Caco-2 (cell line): ENCODE measurements around the gene CNGA3. TPM values are rescaled to one million over a fixed set of nuclear protein-coding genes. Genes with fewer than 3 reads are reported as not detected.

ENCODE experiments used
- BruUV-seq: library from RNA; stranded (reverse); fragments of 400-500 nt; replicated peaks from 2 replicates; lab custom pipeline; 2021; lab: Mats Ljungman, UMichigan
- CTCF ChIA-PET: fragments of 300-600 bp; sonication (Branson Sonifier 250); formaldehyde crosslinking; loops from one replicate; lab custom pipeline; 2022; ENCODE audit warnings: antibody characterized with exemption; lab: Charles Lee
- POLR2A ChIA-PET: fragments of 300-600 bp; sonication (Branson Sonifier 250); formaldehyde crosslinking; loops from one replicate; lab custom pipeline; 2022; ENCODE audit warnings: antibody characterized with exemption; lab: Charles Lee
- DNase-seq, 2 experiments: peaks; one replicate each; pipeline versions ENCODE4 v3.0.0 to v3.0.0-alpha.2; 2020 to 2022
- H3K27me3 ChIP-seq: replicated peaks from 2 replicates; pipeline ENCODE4 v1.6.0; 2011; ENCODE audit warnings: low read length; ENCODE audit not compliant: control insufficient read depth, insufficient read depth
- H3K36me3 ChIP-seq: 2 replicates; pipeline ENCODE4 v1.5.1; 2011; ENCODE audit warnings: low read length; ENCODE audit not compliant: control insufficient read depth, insufficient read depth
- H3K4me1 ChIP-seq: fragments of 250-450 bp; sonication (Bioruptor Pico); 2 replicates; pipeline ENCODE4 v1.5.1; 2020; ENCODE audit warnings: mild to moderate bottlenecking
- H3K4me3 ChIP-seq: 2 replicates; pipeline ENCODE4 v1.5.1; 2011; ENCODE audit warnings: low read depth, mild to moderate bottlenecking, control low read depth, low read length
- H3K9me3 ChIP-seq: fragments of 250-450 bp; sonication (Bioruptor Pico); 2 replicates; pipeline ENCODE4 v1.5.1; 2020; ENCODE audit warnings: mild to moderate bottlenecking, moderate library complexity
- H3K27ac Mint-ChIP-seq: one replicate; pipeline ENCODE4 v1.8.0; 2022; ENCODE audit warnings: mixed read lengths; ENCODE audit not compliant: unreplicated experiment
- H3K27me3 Mint-ChIP-seq: one replicate; pipeline ENCODE4 v1.8.0; 2022; ENCODE audit warnings: mixed read lengths; ENCODE audit not compliant: insufficient read depth, unreplicated experiment
- H3K36me3 Mint-ChIP-seq: one replicate; pipeline ENCODE4 v1.8.0; 2022; ENCODE audit warnings: mild to moderate bottlenecking, mixed read lengths; ENCODE audit not compliant: insufficient read depth, unreplicated experiment
- H3K4me1 Mint-ChIP-seq: one replicate; pipeline ENCODE4 v1.8.0; 2022; ENCODE audit warnings: low read depth, mixed read lengths; ENCODE audit not compliant: unreplicated experiment
- H3K4me3 Mint-ChIP-seq: one replicate; pipeline ENCODE4 v1.8.0; 2022; ENCODE audit warnings: mild to moderate bottlenecking, moderate library complexity, mixed read lengths; ENCODE audit not compliant: unreplicated experiment
- H3K9me3 Mint-ChIP-seq: one replicate; pipeline ENCODE4 v1.8.0; 2022; ENCODE audit warnings: mixed read lengths; ENCODE audit not compliant: unreplicated experiment
- intact Hi-C: fragments of 100-400 bp; cut with micrococcal nuclease; formaldehyde crosslinking; loops from one replicate; pipeline ENCODE4 v1.10.0; 2022; ENCODE audit not compliant: unreplicated experiment
- total RNA-seq: library from RNA; stranded (reverse); gene quantifications from 2 replicates; pipeline ENCODE4 v1.2.3, GENCODE V29; 2022
- TF ChIP-seq, protein P1 (sequence below), 2 experiments: fragments of 200-600 bp in 1 of 2; IDR thresholded peaks; 1 replicate in 1 of 2; 2 replicates in 1 of 2; pipeline versions ENCODE4 v1.5.1 to v1.8.0; 2011 to 2022; ENCODE audit warnings: antibody characterized with exemption in 1 of 2, control low read depth in 1 of 2, inconsistent platforms in 1 of 2, low read depth in 1 of 2, low read length in 1 of 2, mild to moderate bottlenecking in 1 of 2, moderate library complexity in 1 of 2; ENCODE audit not compliant: insufficient read depth in 1 of 2, severe bottlenecking in 1 of 2, unreplicated experiment in 1 of 2

The CNGA3 gene
- total RNA-seq, 1 experiment from 2014 or later, result not detected

DNA sequence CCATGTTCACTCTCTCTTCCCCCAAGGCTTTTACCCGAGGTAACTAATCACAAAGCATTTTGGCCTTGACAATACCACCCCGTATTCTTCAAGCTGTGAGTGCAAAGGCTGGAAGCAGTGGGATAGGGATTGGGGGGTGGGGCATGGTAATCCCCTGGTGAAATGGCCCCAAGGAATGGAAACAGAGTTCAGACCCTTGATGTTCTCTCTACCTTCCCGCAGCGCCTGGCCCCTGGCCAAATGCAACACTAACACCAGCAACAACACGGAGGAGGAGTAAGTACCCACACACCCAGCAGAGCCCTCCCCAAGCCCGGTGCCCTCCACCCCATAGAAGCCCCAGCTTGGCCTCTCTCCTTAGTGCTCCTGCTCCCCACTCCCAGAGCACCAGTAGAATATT lies 36.9 kb downstream of the CNGA3 start:
- TF ChIP-seq, protein P1, sequence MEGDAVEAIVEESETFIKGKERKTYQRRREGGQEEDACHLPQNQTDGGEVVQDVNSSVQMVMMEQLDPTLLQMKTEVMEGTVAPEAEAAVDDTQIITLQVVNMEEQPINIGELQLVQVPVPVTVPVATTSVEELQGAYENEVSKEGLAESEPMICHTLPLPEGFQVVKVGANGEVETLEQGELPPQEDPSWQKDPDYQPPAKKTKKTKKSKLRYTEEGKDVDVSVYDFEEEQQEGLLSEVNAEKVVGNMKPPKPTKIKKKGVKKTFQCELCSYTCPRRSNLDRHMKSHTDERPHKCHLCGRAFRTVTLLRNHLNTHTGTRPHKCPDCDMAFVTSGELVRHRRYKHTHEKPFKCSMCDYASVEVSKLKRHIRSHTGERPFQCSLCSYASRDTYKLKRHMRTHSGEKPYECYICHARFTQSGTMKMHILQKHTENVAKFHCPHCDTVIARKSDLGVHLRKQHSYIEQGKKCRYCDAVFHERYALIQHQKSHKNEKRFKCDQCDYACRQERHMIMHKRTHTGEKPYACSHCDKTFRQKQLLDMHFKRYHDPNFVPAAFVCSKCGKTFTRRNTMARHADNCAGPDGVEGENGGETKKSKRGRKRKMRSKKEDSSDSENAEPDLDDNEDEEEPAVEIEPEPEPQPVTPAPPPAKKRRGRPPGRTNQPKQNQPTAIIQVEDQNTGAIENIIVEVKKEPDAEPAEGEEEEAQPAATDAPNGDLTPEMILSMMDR (IDR thresholded peaks at IDR 0.05; ENCODE audit: insufficient read depth in 1 of 2, low read depth in 1 of 2, low read length in 1 of 2, severe bottlenecking in 1 of 2, unreplicated experiment in 1 of 2), result no peak
- Histone ChIP-seq H3K36me3 (no peaks in the 10 kb centered on the region), H3K27me3 (no peaks in the 10 kb centered on the region; the same call in 1 of the 2 replicates), H3K4me1 (no peaks in the 10 kb centered on the region), H3K4me3 (no peak overlapping the region), H3K9me3 (no peaks in the 10 kb centered on the region)
- intact Hi-C loops, result no loop called here
- Mint-ChIP-seq H3K27me3 (peaks cover 5% of the 10 kb centered on the region), H3K27ac (no peak overlapping the region), H3K4me1 (no peaks in the 10 kb centered on the region), H3K4me3 (no peak overlapping the region), H3K9me3 (no peaks in the 10 kb centered on the region), H3K36me3 (no peaks in the 10 kb centered on the region)
- POLR2A ChIA-PET, result no interaction called here
- CTCF ChIA-PET, result no interaction called here
- BruUV-seq, result no TSS peak
- no peak for DNase-seq

DNA sequence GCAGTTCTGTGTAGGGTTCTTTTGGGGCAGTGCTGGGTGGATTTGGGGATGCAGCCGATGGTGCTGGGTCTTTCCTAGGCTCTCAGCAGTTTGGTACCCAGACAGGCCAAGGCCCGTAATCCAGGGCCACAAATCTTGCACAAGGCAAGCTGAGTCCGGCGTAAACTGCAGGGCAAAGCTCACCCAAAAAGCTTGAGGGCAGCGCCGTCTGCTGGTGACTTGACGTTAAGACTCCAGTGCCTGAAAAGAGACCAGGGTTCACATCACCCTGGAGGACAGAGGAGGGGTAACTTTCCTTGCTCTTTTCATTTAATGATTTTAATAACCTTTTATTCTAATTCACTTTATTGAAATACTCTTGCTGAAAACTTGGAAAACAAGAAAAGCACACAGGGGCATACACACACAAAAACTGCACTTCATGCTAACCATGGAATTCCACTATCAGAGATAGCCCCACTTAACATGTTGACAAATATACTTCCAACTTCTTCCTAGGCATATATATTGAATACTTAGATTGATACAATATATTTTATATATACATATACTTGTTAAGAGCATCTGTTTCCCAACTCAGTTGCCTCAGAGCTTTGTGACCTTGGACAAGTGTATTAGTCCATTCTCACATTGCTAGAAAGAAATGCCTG lies 38.9 kb downstream of the CNGA3 start:
- no peaks in the 10 kb centered on the region; the same call in 1 of the 2 replicates for H3K27me3 ChIP-seq
- H3K36me3 Mint-ChIP-seq, result no peaks in the 10 kb centered on the region
- H3K4me3 ChIP-seq, result no peak overlapping the region
- no peaks in the 10 kb centered on the region for H3K4me1 Mint-ChIP-seq
- H3K9me3 ChIP-seq, result no peaks in the 10 kb centered on the region
- CTCF ChIA-PET, result interaction anchor here (0.6 to 1.4 kb wide), 6 partner anchors 12 to 687 kb away, joined by 3 to 13 read pairs (median 6); no protein-coding TSS in a partner anchor
- no peaks in the 10 kb centered on the region for H3K4me1 ChIP-seq
- H3K4me3 Mint-ChIP-seq, result no peak overlapping the region
- H3K36me3 ChIP-seq, result no peaks in the 10 kb centered on the region
- H3K27me3 Mint-ChIP-seq, result peaks cover 5% of the 10 kb centered on the region
- POLR2A ChIA-PET, result no interaction called here
- H3K9me3 Mint-ChIP-seq, result no peaks in the 10 kb centered on the region
- intact Hi-C loops, result loop anchor here (1.0 to 2.0 kb wide), 4 partner anchors 228 to 685 kb away; no protein-coding TSS in a partner anchor
- DNase-seq, result peak; percentile 71 to 84
- no peak overlapping the region for H3K27ac Mint-ChIP-seq
- BruUV-seq, result no TSS peak
- TF ChIP-seq, protein P1 (IDR thresholded peaks at IDR 0.05; ENCODE audit: insufficient read depth in 1 of 2, low read depth in 1 of 2, low read length in 1 of 2, severe bottlenecking in 1 of 2, unreplicated experiment in 1 of 2), result peak; percentile 93 to 97

DNA sequence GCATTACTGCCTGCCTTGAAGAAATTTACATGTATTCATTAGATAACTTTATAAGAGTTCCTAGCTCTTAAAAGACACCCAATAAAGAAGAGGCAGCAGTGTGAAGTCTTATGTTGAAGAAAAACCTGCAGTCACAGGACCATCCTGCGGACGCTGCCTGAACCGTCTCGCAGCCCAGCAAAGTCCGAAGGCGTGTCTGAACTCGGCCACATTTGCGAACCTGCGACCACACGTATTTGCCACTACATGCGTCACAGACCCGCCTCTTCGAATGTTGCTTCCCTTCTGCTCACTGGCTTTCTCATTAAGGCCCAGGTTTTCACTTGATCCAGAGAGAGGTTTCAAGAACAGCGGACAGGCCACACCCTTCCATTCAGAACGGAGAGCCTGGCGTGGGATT lies 41.2 kb downstream of the CNGA3 start:
- no peak overlapping the region for H3K4me3 Mint-ChIP-seq
- H3K36me3 ChIP-seq, result no peaks in the 10 kb centered on the region
- H3K27ac Mint-ChIP-seq, result no peak overlapping the region
- POLR2A ChIA-PET, result interaction anchor here (0.5 kb wide), 1 partner anchor 63 kb away, joined by 4 read pairs; no protein-coding TSS in a partner anchor
- H3K4me1 Mint-ChIP-seq, result no peaks in the 10 kb centered on the region
- TF ChIP-seq, protein P1 (IDR thresholded peaks at IDR 0.05; ENCODE audit: insufficient read depth in 1 of 2, low read depth in 1 of 2, low read length in 1 of 2, severe bottlenecking in 1 of 2, unreplicated experiment in 1 of 2), result no peak
- no peaks in the 10 kb centered on the region for H3K9me3 Mint-ChIP-seq
- H3K4me1 ChIP-seq, result no peaks in the 10 kb centered on the region
- BruUV-seq, result no TSS peak
- H3K9me3 ChIP-seq, result no peaks in the 10 kb centered on the region
- CTCF ChIA-PET, result no interaction called here
- no peaks in the 10 kb centered on the region for H3K36me3 Mint-ChIP-seq
- H3K27me3 ChIP-seq, result no peaks in the 10 kb centered on the region; the same call in 1 of the 2 replicates
- H3K4me3 ChIP-seq, result no peak overlapping the region
- H3K27me3 Mint-ChIP-seq, result peaks cover 5% of the 10 kb centered on the region
- no peak for DNase-seq
- intact Hi-C loops, result no loop called here
